BE2C (cell line): Measurements from ENCODE around the gene AHRR.
"Not testable (repeated sequence)": the region's sequence is repeated elsewhere in the genome, so short reads cannot be mapped to it uniquely, and the experiment has no call there.

ENCODE experiments used
- DNase-seq: peaks from one replicate; pipeline ENCODE4 v3.0.0-alpha.2; 2020
- H3K27me3 ChIP-seq: fragments of 250-450 bp; sonication (Bioruptor Pico); 2 replicates; pipeline ENCODE4 v1.5.1; 2020; ENCODE audit warnings: mild to moderate bottlenecking
- H3K36me3 ChIP-seq: fragments of 250-450 bp; sonication (Bioruptor Pico); 2 replicates; pipeline ENCODE4 v1.5.1; 2020; ENCODE audit warnings: mild to moderate bottlenecking
- H3K4me1 ChIP-seq: fragments of 250-450 bp; sonication (Bioruptor Pico); 2 replicates; pipeline ENCODE4 v1.5.1; 2020
- H3K4me3 ChIP-seq: 2 replicates; pipeline ENCODE4 v1.5.1; 2011; ENCODE audit warnings: low read depth, low read length
- H3K9me3 ChIP-seq: fragments of 250-450 bp; sonication (Bioruptor Pico); 2 replicates; pipeline ENCODE4 v1.5.1; 2020
- TF ChIP-seq, protein P1 (sequence below): IDR thresholded peaks from 2 replicates; pipeline ENCODE4 v1.5.1; 2012; ENCODE audit warnings: mild to moderate bottlenecking, low read depth, low read length

The AHRR gene

DNA sequence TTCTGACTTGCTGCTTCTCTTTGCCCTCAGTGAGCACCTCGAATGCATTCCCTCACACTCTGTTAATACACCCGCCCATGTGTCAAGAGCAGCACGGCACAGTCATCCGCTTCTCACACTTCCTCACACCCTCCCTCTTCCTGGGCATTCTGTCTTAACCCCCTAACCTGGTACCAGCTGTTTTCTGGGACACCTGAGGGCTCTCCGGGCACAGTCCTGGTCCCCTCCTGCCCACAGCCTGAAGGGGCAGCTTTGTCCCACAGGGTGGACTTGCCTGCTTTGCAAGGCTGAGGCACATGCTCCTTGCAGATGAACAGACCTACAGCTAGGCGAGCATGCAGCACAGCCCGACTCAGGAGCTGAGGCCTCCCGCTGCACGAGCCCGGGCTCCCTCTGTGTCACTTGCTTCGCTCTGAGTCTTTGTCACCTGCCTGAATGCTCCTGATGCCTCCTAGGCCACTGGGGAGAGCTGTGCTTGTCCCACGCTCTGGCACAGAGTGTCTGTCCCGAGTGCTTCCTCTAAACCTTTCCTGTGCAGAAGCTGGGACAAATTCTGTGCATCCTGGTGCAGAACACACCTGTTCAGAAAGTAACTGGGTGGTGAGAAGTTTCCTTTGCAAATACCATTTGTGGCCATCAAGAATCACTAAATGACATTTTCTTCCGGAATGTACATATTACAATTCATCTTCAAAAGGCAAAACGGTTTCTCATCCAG is 47.8 kb downstream of the AHRR start:
- TF ChIP-seq, protein P1, sequence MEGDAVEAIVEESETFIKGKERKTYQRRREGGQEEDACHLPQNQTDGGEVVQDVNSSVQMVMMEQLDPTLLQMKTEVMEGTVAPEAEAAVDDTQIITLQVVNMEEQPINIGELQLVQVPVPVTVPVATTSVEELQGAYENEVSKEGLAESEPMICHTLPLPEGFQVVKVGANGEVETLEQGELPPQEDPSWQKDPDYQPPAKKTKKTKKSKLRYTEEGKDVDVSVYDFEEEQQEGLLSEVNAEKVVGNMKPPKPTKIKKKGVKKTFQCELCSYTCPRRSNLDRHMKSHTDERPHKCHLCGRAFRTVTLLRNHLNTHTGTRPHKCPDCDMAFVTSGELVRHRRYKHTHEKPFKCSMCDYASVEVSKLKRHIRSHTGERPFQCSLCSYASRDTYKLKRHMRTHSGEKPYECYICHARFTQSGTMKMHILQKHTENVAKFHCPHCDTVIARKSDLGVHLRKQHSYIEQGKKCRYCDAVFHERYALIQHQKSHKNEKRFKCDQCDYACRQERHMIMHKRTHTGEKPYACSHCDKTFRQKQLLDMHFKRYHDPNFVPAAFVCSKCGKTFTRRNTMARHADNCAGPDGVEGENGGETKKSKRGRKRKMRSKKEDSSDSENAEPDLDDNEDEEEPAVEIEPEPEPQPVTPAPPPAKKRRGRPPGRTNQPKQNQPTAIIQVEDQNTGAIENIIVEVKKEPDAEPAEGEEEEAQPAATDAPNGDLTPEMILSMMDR = no peak
- Histone ChIP-seq H3K4me1 (no peaks in the 10 kb centered on the region), H3K9me3 (no peaks in the 10 kb centered on the region), H3K36me3 (no peaks in the 10 kb centered on the region), H3K4me3 (no peak overlapping the region), H3K27me3 (no peaks in the 10 kb centered on the region)
- DNase-seq = no peak

DNA sequence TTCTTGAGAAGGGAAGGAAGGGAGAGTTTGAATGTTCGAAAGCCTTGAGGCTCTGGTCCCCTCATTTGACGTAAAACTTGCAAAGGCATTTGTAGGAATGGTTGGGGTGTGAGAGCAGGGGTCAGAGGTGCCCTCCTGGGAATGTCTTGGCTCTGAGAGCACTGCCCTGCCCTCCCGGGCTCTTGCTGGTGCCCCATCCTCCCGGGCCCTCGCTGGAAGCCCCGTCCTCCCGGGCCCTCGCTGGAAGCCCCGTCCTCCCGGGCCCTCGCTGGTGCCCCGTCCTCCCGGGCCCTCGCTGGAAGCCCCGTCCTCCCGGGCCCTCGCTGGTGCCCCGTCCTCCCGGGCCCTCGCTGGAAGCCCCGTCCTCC is 48.3 kb downstream of the AHRR start:
- H3K4me1 ChIP-seq, H3K36me3 ChIP-seq, H3K9me3 ChIP-seq, DNase-seq, H3K27me3 ChIP-seq, H3K4me3 ChIP-seq: not testable (repeated sequence)

DNA sequence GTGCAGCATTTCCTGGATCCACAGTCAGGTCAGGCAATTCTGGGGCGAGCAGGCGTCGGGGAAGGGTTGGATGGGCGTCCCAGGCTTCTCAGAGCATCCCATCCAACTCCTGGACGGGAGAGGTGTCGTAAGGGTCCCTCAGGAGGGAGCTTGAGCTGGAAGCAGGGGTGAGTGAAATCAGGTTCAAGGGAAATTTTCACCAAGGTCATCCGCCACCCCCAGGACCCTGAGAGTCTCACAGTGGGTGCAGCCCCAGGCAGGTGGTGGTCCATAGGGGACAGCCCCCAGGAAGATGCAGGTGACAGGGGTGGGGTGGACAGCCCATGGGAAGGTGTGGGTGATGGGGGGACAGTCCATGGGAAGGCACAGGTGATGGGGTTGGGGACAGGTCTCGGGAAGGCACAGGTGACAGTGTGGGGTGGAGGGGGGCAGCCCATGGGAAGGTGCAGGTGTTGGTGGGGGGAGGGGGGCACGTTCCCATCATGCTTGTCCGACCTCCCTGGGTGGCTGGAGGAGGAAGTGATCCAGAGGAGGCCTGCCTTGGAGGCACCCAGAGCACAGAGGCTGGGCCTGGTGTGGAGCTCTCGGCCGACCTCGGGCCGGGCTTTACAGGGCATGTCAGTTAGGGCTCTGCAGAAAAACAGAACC is 48.9 kb downstream of the AHRR start:
- Histone ChIP-seq H3K9me3 (no peaks in the 10 kb centered on the region), H3K4me3 (no peak overlapping the region), H3K36me3 (no peaks in the 10 kb centered on the region), H3K4me1 (no peaks in the 10 kb centered on the region), H3K27me3 (no peaks in the 10 kb centered on the region)
- TF ChIP-seq, protein P1 = no peak
- no peak for DNase-seq

DNA sequence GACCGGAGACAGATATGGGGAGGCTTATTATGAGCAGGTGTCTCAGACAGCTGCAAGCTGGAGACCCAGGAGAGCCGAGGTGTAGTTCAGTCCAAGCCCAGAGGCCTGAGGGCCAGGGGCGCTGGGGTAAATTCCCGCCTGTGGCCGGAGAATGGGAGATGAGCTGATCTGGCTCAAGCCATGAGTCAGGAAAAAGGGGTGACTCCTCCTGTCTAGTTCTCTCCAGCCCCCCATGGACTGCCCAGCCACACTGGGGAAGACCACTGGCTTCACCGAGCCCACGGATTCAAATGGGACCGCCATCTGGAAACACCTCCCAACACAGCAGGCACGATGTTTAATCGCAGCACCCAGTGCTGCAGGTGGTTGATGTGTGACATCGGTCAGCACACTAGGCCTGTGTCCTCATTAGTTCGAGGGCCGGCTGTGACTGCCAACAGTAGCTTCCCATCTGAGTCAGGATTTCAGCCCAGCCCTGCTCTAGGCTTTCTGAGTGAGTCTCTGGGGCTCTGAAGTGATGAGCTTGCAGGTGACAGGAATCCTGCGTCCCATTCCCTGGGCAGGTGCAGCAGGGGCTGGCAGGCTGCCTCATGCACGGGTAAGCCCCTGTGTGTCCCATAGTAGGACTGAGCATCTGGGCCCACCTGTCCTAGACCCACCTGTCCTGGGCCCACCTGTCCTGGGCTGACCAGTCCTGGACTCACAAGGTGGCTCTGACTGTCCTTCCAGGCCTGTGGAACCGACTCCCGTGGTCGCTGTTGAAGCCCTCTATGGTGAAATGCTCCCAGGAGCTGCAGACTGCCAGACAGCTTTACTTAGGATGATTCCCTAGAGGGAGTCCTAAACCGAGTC is 49.7 kb downstream of the AHRR start:
- H3K27me3 ChIP-seq = no peaks in the 10 kb centered on the region
- no peaks in the 10 kb centered on the region for H3K36me3 ChIP-seq
- H3K4me1 ChIP-seq = no peaks in the 10 kb centered on the region
- TF ChIP-seq, protein P1 = no peak
- DNase-seq = no peak
- no peaks in the 10 kb centered on the region for H3K9me3 ChIP-seq
- no peak overlapping the region for H3K4me3 ChIP-seq

DNA sequence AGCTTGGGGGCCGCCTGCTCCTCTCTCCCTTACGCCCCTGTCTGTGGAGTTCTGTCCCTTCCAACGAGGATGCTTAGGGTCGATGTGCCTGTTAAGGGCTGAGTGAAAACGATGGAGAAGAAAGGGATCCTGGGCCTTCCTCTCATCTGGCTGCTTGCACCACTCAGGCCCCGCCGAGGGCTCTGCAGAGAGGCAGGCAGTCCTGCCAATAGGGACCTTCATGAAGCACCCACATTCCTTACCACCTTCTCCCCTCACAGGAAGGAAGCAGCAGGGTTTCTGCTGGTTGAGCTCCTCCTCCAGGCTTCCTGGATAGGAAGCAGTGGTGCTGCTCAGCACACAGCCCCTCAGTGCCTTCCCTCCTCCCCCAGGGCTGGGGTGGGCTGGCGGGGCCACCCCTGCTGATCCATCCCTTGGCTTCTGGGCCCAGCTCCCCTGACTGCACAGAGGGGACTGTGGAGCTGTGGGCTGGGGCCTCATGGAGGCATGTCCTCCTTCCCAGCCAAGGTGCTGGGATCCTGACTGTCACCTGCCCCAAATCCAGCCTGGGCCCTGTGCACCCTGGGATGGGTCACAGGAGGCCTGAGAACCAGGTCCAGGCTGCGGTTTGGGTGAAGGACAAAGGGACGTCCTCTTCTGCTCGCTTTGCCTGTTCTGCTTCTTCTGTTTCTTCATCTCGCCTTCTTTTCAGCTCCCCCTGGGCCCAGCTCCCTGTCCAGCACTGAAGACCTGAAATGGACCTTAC is 50.5 kb downstream of the AHRR start:
- Histone ChIP-seq H3K27me3 (no peaks in the 10 kb centered on the region), H3K4me1 (no peaks in the 10 kb centered on the region), H3K9me3 (no peaks in the 10 kb centered on the region), H3K4me3 (no peak overlapping the region), H3K36me3 (no peaks in the 10 kb centered on the region)
- no peak for DNase-seq
- TF ChIP-seq, protein P1 = no peak

DNA sequence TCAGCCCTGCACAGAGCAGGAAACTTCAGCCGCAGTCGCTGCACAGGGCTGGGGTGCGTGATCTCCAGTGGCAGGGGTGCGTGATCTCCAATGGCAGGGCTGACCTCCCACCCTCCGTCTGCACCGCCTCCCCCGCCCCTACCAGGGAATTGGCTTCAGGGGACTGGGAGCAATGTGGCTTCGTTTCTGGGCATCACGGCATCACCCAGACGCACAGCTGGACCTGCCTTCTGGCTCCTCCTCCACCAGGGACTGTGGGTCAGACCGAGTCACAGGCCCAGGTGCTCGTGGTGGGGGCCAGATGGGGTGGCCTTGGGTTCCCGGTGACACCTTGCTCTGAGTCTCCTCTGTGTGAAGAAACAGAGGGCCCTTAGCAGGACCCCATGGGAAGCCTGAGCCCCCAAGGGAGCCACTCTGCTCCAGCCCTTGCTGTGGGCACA is 51.1 kb downstream of the AHRR start:
- Histone ChIP-seq H3K9me3 (no peaks in the 10 kb centered on the region), H3K27me3 (no peaks in the 10 kb centered on the region), H3K4me1 (no peaks in the 10 kb centered on the region), H3K36me3 (no peaks in the 10 kb centered on the region), H3K4me3 (no peak overlapping the region)
- DNase-seq = peak; percentile 11
- TF ChIP-seq, protein P1 = no peak
